Thyroid gland (tissue), 4 donors: Measurements from ENCODE around the gene LYRM9.
"Not testable (repeated sequence)": the region's sequence is repeated elsewhere in the genome, so short reads cannot be mapped to it uniquely, and the experiment has no call there.

Experiments
- CTCF ChIP-seq, 6 experiments: fragments of 200-600 bp in 3 of 6; fragments of 450-650 bp in 3 of 6; sonication (generic) in 3 of 6; IDR thresholded peaks; one replicate each; pipeline ENCODE4 v1.5.1; 2016 to 2019; ENCODE audit warnings: antibody characterized with exemption in 6 of 6, mild to moderate bottlenecking in 2 of 6, inconsistent platforms in 1 of 6, moderate library complexity in 1 of 6
- POLR2A ChIP-seq, 2 donors: fragments of 450-650 bp; IDR thresholded peaks; one replicate each; pipeline ENCODE4 v1.6.1; 2017; ENCODE audit warnings: antibody characterized with exemption in 2 of 2, mild to moderate bottlenecking in 2 of 2, moderate library complexity in 1 of 2

- not testable (repeated sequence) for TF ChIP-seq POLR2A, CTCF (IDR thresholded peaks at IDR 0.05)
Observed at GRCh38 chr17:27838607-27839006, 54.6 kb downstream of the LYRM9 start.
